ENCODE results near the gene ADARB1.

- TF ChIP-seq, protein P1, sequence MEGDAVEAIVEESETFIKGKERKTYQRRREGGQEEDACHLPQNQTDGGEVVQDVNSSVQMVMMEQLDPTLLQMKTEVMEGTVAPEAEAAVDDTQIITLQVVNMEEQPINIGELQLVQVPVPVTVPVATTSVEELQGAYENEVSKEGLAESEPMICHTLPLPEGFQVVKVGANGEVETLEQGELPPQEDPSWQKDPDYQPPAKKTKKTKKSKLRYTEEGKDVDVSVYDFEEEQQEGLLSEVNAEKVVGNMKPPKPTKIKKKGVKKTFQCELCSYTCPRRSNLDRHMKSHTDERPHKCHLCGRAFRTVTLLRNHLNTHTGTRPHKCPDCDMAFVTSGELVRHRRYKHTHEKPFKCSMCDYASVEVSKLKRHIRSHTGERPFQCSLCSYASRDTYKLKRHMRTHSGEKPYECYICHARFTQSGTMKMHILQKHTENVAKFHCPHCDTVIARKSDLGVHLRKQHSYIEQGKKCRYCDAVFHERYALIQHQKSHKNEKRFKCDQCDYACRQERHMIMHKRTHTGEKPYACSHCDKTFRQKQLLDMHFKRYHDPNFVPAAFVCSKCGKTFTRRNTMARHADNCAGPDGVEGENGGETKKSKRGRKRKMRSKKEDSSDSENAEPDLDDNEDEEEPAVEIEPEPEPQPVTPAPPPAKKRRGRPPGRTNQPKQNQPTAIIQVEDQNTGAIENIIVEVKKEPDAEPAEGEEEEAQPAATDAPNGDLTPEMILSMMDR (IDR thresholded peaks at IDR 0.05; ENCODE audit: poor library complexity), result peak; percentile 76
- no peak for TF ChIP-seq EZH2phosphoT487 (IDR thresholded peaks at IDR 0.05; ENCODE audit: low read depth, severe bottlenecking, unreplicated experiment)
Observed at GRCh38 chr21:45128613-45129188, 54.3 kb downstream of the ADARB1 start.
